B cell (primary cell): Measurements from ENCODE around the gene FAM3D. TPM values are rescaled to one million over a fixed set of nuclear protein-coding genes. Genes with fewer than 3 reads are reported as not detected.

Experiments used
- ATAC-seq: fragments of 200-7000 bp; cut with Tn5 transposase; one replicate; pipeline ENCODE4 v1.10.0; 2021; ENCODE audit warnings: low read depth, mild to moderate bottlenecking, moderate number of reproducible peaks, moderate library complexity
- CTCF ChIA-PET: fragments of 350-600 bp; sonication (Branson Sonifier 250); formaldehyde crosslinking; loops from one replicate; lab custom pipeline; 2021; ENCODE audit warnings: antibody characterized with exemption, inconsistent platforms; lab: Charles Lee
- POLR2A ChIA-PET: fragments of 350-600 bp; sonication (Branson Sonifier 250); formaldehyde crosslinking; loops from one replicate; lab custom pipeline; 2021; ENCODE audit warnings: antibody characterized with exemption; lab: Charles Lee
- DNase-seq: peaks from one replicate; pipeline ENCODE4 v3.0.0; 2013
- H2AFZ ChIP-seq: 2 replicates; pipeline ENCODE4 v1.6.1; 2012; ENCODE audit warnings: mild to moderate bottlenecking, low read depth, low read length; ENCODE audit not compliant: insufficient read depth, poor library complexity, severe bottlenecking
- H3K27ac ChIP-seq, 2 donors: 1 replicate in 1 of 2; 2 replicates in 1 of 2; pipeline ENCODE4 v1.5.1; 2012 to 2013; ENCODE audit warnings: low read length in 2 of 2, mild to moderate bottlenecking in 2 of 2, moderate library complexity in 1 of 2
- H3K27me3 ChIP-seq, 4 experiments: fragments of 200-600 bp in 1 of 4; sonication (generic) in 1 of 4; replicated peaks in 1 of 4; 1 replicate in 2 of 4; 2 replicates in 2 of 4; pipeline versions ENCODE4 v1.6.1 to v1.7.0; 2013 to 2016; ENCODE audit warnings: low read length in 3 of 4, mild to moderate bottlenecking in 2 of 4, mixed read lengths in 1 of 4, moderate library complexity in 1 of 4; ENCODE audit not compliant: insufficient read depth in 4 of 4, control insufficient read depth in 3 of 4; ENCODE audit errors: control extremely low read depth in 1 of 4
- H3K36me3 ChIP-seq, 2 experiments: replicated peaks in 1 of 2; 1 replicate in 1 of 2; 2 replicates in 1 of 2; pipeline versions ENCODE4 v1.6.1 to v1.7.1; 2013; ENCODE audit warnings: low read length in 1 of 2; ENCODE audit not compliant: insufficient read depth in 2 of 2, control insufficient read depth in 1 of 2; ENCODE audit errors: control extremely low read depth in 1 of 2, extremely low read depth in 1 of 2
- H3K4me1 ChIP-seq, 2 donors: fragments of 200-600 bp in 1 of 2; sonication (generic) in 1 of 2; 1 replicate in 1 of 2; 2 replicates in 1 of 2; pipeline versions ENCODE4 v1.5.1 to v1.6.1; 2013 to 2017; ENCODE audit warnings: low read length in 2 of 2; ENCODE audit not compliant: control insufficient read depth in 2 of 2, insufficient read depth in 2 of 2
- H3K4me2 ChIP-seq: replicated peaks from 2 replicates; pipeline ENCODE3; 2012; ENCODE audit warnings: mild to moderate bottlenecking, low read depth, low read length; ENCODE audit not compliant: poor library complexity, severe bottlenecking
- H3K4me3 ChIP-seq, 5 experiments: fragments of 200-600 bp in 1 of 5; sonication (generic) in 1 of 5; 1 replicate in 3 of 5; 2 replicates in 2 of 5; pipeline versions ENCODE4 v1.5.1 to v1.7.0; 2011 to 2016; ENCODE audit warnings: low read length in 4 of 5, mild to moderate bottlenecking in 4 of 5, low read depth in 2 of 5, control low read depth in 1 of 5, moderate library complexity in 1 of 5; ENCODE audit not compliant: insufficient read depth in 1 of 5; ENCODE audit errors: control extremely low read depth in 1 of 5, extremely low read depth in 1 of 5
- H3K79me2 ChIP-seq: fragments of 200-600 bp; sonication (generic); one replicate; pipeline ENCODE4 v1.6.0; 2016; ENCODE audit warnings: low read length; ENCODE audit not compliant: control insufficient read depth, insufficient read depth
- H3K9ac ChIP-seq: fragments of 200-600 bp; sonication (generic); 2 replicates; pipeline ENCODE4 v1.6.1; 2017; ENCODE audit warnings: mild to moderate bottlenecking, low read length, moderate library complexity
- H3K9me3 ChIP-seq, 3 donors: one replicate each; pipeline versions ENCODE4 v1.6.1 to v1.7.1; 2013; ENCODE audit warnings: low read length in 2 of 3; ENCODE audit not compliant: control insufficient read depth in 2 of 3, insufficient read depth in 1 of 3; ENCODE audit errors: control extremely low read depth in 1 of 3
- H4K20me1 ChIP-seq: 2 replicates; pipeline ENCODE4 v1.6.0; 2012; ENCODE audit warnings: mild to moderate bottlenecking, low read length; ENCODE audit not compliant: insufficient read depth, control insufficient read depth, poor library complexity, severe bottlenecking
- H3K27ac Mint-ChIP-seq: one replicate; pipeline ENCODE4 v1.8.0; 2021; ENCODE audit warnings: mixed read lengths
- H3K27me3 Mint-ChIP-seq: one replicate; pipeline ENCODE4 v1.8.0; 2021; ENCODE audit warnings: mixed read lengths
- H3K4me1 Mint-ChIP-seq: one replicate; pipeline ENCODE4 v1.8.0; 2021; ENCODE audit warnings: mixed read lengths
- H3K4me3 Mint-ChIP-seq: one replicate; pipeline ENCODE4 v1.8.0; 2021; ENCODE audit warnings: mixed read lengths
- H3K9me3 Mint-ChIP-seq: one replicate; pipeline ENCODE4 v1.8.0; 2022; ENCODE audit warnings: mixed read lengths; ENCODE audit not compliant: insufficient read depth
- EZH2 ChIP-seq: IDR thresholded peaks from 2 replicates; pipeline ENCODE4 v1.6.1; 2012; ENCODE audit warnings: borderline replicate concordance, low read depth, mild to moderate bottlenecking, moderate library complexity, low read length; ENCODE audit not compliant: insufficient read depth, poor library complexity, severe bottlenecking
- WGBS: methylation state at CpG from one replicate; pipeline ENCODE4 v1.1.5; 2013; ENCODE audit warnings: missing lambda C conversion rate; ENCODE audit not compliant: insufficient coverage; 5-methylcytosine and 5-hydroxymethylcytosine counted together
- intact Hi-C: fragments of 100-400 bp; cut with micrococcal nuclease; formaldehyde crosslinking; loops from one replicate; pipeline ENCODE4 v1.10.0; 2022
- polyA plus RNA-seq: library from polyadenylated mRNA; depleted of rRNA; stranded (reverse); fragments of >200 nt; gene quantifications from 2 replicates; pipeline ENCODE4 v1.2.3, GENCODE V29; 2012
- total RNA-seq, 2 donors: library from RNA; stranded (reverse); fragments of 120-200 nt in 1 of 2; gene quantifications; 1 replicate in 1 of 2; 2 replicates in 1 of 2; pipeline versions ENCODE4 v1.2.3 to v1.2.4, GENCODE V29; 2013 to 2022
- TF ChIP-seq, protein P1 (sequence below): fragments of 200-600 bp; IDR thresholded peaks from one replicate; pipeline ENCODE4 v1.8.0; 2022; ENCODE audit warnings: antibody characterized with exemption, mild to moderate bottlenecking

Gene FAM3D
- total and polyA plus RNA-seq, 2 donors (not counting 1 experiment from before 2014, with no cell fraction given), result not detected

DNA sequence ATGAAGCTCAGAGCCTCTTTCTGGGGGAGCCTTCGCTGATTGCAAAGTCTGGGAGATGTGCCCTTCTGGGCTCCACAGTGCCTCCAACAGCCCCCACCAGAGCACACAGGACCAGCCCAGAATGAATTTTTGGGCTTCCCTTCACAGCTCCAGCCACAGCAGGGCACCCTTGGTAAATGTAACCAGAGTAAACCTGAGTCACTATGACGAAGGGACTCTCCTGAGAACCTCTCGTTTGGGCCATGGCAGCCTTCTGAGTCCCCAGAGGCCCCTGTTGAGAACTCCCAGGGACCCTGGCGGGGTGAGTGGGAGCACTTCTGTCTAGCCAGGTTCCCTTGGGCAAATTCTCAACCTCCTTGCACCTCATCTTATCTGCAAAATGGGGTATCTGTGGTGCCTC, 20.8 kb downstream of the FAM3D start:
- no peak overlapping the region for H3K27ac ChIP-seq
- 61% methylated on average over 3 of the region's 4 CpGs for WGBS
- Mint-ChIP-seq H3K9me3 (peaks cover 3% of the 10 kb centered on the region), H3K27me3 (peaks cover 4% of the 10 kb centered on the region), H3K4me3 (no peak overlapping the region), H3K4me1 (peaks cover 2% of the 10 kb centered on the region), H3K27ac (no peak overlapping the region)
- H3K4me1 ChIP-seq, result peaks cover 0 to 1% of the 10 kb centered on the region in 2 donors
- no peaks in the 10 kb centered on the region for H3K36me3 ChIP-seq
- ATAC-seq (no peak), DNase-seq (no peak)
- CTCF ChIA-PET, result interaction anchor here (1.7 kb wide), 1 partner anchor 16 kb away, joined by 3 read pairs; no protein-coding TSS in a partner anchor
- no peak overlapping the region for H3K4me2 ChIP-seq
- H3K27me3 ChIP-seq, result no peaks in the 10 kb centered on the region
- no peak overlapping the region for H2AFZ ChIP-seq
- no peak overlapping the region for H3K4me3 ChIP-seq
- H3K79me2 ChIP-seq, result no peaks in the 10 kb centered on the region
- POLR2A ChIA-PET, result no interaction called here
- no peak for TF ChIP-seq EZH2
- TF ChIP-seq, protein P1, sequence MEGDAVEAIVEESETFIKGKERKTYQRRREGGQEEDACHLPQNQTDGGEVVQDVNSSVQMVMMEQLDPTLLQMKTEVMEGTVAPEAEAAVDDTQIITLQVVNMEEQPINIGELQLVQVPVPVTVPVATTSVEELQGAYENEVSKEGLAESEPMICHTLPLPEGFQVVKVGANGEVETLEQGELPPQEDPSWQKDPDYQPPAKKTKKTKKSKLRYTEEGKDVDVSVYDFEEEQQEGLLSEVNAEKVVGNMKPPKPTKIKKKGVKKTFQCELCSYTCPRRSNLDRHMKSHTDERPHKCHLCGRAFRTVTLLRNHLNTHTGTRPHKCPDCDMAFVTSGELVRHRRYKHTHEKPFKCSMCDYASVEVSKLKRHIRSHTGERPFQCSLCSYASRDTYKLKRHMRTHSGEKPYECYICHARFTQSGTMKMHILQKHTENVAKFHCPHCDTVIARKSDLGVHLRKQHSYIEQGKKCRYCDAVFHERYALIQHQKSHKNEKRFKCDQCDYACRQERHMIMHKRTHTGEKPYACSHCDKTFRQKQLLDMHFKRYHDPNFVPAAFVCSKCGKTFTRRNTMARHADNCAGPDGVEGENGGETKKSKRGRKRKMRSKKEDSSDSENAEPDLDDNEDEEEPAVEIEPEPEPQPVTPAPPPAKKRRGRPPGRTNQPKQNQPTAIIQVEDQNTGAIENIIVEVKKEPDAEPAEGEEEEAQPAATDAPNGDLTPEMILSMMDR, result no peak
- intact Hi-C loops, result no loop called here
- H3K9me3 ChIP-seq, result peaks cover 0 to 8% (median 0%) of the 10 kb centered on the region in 3 donors
- no peaks in the 10 kb centered on the region for H4K20me1 ChIP-seq
- H3K9ac ChIP-seq, result no peak overlapping the region

DNA sequence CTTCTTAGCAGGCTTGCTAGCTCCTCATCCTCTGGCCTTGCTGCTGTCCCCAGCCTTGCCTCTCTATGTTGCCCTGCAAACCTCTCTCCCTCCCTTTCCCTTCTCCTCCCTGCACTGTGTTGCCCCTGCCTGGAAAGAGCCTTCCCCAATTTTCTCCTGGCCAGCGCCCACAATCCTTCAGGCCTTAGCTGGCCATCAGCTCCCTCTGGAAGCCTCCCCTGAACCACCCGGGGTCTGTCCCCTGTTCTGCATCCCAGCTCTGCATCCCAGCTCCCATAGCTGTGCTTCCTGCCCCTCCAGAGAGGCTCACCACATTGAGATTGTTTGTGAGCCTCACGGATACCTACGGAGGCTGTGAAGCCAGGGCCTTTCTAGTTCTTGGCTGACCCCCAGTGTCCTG, 23.7 kb downstream of the FAM3D start:
- no peak overlapping the region for H2AFZ ChIP-seq
- ATAC-seq (no peak), DNase-seq (no peak)
- H3K4me1 ChIP-seq, result peaks cover 0 to 5% of the 10 kb centered on the region in 2 donors
- Mint-ChIP-seq H3K4me3 (no peak overlapping the region), H3K4me1 (peaks cover 3% of the 10 kb centered on the region), H3K9me3 (peaks cover 1% of the 10 kb centered on the region), H3K27ac (no peak overlapping the region), H3K27me3 (peaks cover 4% of the 10 kb centered on the region)
- H4K20me1 ChIP-seq, result no peaks in the 10 kb centered on the region
- H3K27me3 ChIP-seq, result no peaks in the 10 kb centered on the region
- H3K4me2 ChIP-seq, result no peak overlapping the region
- H3K9ac ChIP-seq, result no peak overlapping the region
- TF ChIP-seq EZH2, result no peak
- TF ChIP-seq, protein P1, result no peak
- CTCF ChIA-PET, result interaction anchor here (1.0 to 5.2 kb wide), 4 partner anchors 12 to 1215 kb away, joined by 3 to 39 read pairs (median 3); no protein-coding TSS in a partner anchor
- POLR2A ChIA-PET, result no interaction called here
- no peak overlapping the region for H3K4me3 ChIP-seq
- H3K27ac ChIP-seq, result no peak overlapping the region
- H3K79me2 ChIP-seq, result no peaks in the 10 kb centered on the region
- H3K36me3 ChIP-seq, result no peaks in the 10 kb centered on the region
- WGBS, result 91% methylated on average over 4 of the region's 4 CpGs
- intact Hi-C loops, result loop anchor here (5.0 kb wide), 1 partner anchor 569 kb away; no protein-coding TSS in a partner anchor
- H3K9me3 ChIP-seq, result peaks cover 0 to 8% (median 0%) of the 10 kb centered on the region in 3 donors
